Smooth muscle cell of bladder (primary cell): Measurements from ENCODE around the gene UQCR10. TPM values are rescaled to one million over a fixed set of nuclear protein-coding genes. Genes with fewer than 3 reads are reported as not detected.

ENCODE experiments used
- total RNA-seq: library from RNA; depleted of rRNA; stranded (reverse); fragments of >200 nt; gene quantifications from 2 replicates; pipeline ENCODE4 v1.2.3, GENCODE V29; 2014

UQCR10 gene
- 97.2 and 133 TPM in 2 replicates for total RNA-seq

GRCh38 chr22:29767171-29768051 lies at the start of gene UQCR10:
Gene UQCR10, plus strand, starts transcription at chr22:29767369. Its CDS starts 30 bp downstream, at chr22:29767399.

GRCh38 chr22:29719899-29720645 lies 47.1 kb upstream of the UQCR10 start, which contains the start of gene CABP7:
Gene CABP7, plus strand, starts transcription at chr22:29720003. Its CDS starts 422 bp downstream, at chr22:29720425.

GRCh38 chr22:29766632-29767170 lies 468 bp upstream of the UQCR10 start, which contains the start of gene ZMAT5:
Gene ZMAT5, minus strand, starts transcription at chr22:29767007. Its CDS starts 18,463 bp downstream, at chr22:29748544.

Other genes with a start within 250 kb of the UQCR10 start
- gene THOC5, start 213.6 kb upstream of the UQCR10 start, total RNA-seq = 51.4 and 53.0 TPM in 2 replicates
- 35.2 and 40.2 TPM in 2 replicates for gene NIPSNAP1, start 186.3 kb upstream of the UQCR10 start, total RNA-seq
- 43.7 and 58.4 TPM in 2 replicates for gene NF2, start 163.7 kb upstream of the UQCR10 start, total RNA-seq
- not detected in 2 replicates for gene CABP7, start 47.4 kb upstream of the UQCR10 start, total RNA-seq
- 14.4 and 18.5 TPM in 2 replicates for gene ZMAT5, start 362 bp upstream of the UQCR10 start, total RNA-seq
- 21.2 and 23.9 TPM in 2 replicates for gene ASCC2, start 70.9 kb downstream of the UQCR10 start, total RNA-seq
- gene MTMR3, start 115.8 kb downstream of the UQCR10 start, total RNA-seq = 20.5 and 23.9 TPM in 2 replicates